ENCODE results near the gene KPNA4. TPM values are rescaled to one million over a fixed set of nuclear protein-coding genes. Genes with fewer than 3 reads are reported as not detected.

KPNA4 gene
- total RNA-seq (10 to 100 TPM; 34.4 to 50.6 (median 43.9) TPM), polyA plus RNA-seq (10 to 100 TPM in 2 of 3 donors, 1 to 10 TPM in 1; 8.3 to 12.6 (median 10.1) TPM)
- long read RNA-seq, donor 1, full-length matches to known transcripts: 7 of 7 reads
- long read RNA-seq, donor 1, partial matches to known transcripts: 0 of 7 reads
- long read RNA-seq, donor 1, other reads (novel, unspliced or antisense): 0 of 7 reads
- long read RNA-seq, donor 2, full-length matches to known transcripts: 10 of 10 reads
- long read RNA-seq, donor 2, partial matches to known transcripts: 0 of 10 reads
- long read RNA-seq, donor 2, other reads (novel, unspliced or antisense): 0 of 10 reads

DNA sequence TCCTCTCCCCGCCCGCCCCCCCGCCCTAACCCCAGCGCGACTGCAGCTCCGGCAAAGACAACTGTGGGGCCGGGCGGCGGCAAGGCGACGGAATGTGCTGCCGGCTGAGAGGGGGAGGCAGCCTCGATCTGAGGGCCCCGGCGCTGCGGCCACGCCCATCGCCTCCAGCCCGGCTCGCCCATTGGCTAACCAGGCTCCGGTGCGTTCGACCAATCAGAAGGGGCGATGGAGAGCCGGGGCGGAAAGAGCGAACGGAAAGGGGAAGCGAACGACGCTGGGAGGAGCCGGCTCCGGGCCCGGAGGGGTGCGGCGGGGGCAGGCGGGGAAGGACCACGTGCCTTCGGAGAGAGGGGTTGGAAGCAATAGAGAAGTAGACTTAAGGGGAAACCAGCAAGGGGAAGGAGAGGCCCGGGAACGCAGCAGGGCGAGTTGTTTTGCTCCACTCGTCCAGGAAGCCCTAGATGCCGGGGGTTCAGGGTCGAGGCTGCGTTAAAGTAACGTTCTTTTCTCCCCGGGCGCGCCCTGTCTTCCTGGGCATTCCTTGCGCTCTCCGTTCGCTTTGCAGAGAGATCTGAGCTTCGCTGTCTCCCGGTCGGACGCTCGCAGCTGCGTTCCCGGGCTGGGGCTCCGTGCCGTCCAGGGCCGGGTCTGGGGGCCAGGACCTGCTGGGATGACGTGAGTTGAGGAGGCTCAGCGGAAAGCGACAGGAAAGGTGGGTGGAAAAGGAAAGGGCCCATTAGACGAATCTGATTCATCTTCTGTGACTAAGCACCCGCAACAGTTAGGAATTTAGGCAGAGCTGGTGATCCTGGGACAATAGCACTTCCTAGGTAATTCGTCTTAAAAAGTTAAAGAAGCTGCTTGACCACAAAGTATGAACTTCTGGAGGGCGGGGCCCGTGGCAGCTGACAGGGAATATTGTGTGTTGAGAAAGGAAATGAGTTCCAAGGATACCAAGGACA, at the start of gene KPNA4:
TSS of gene KPNA4 (minus strand) at position 130 of the 962 bp plus-strand sequence. CDS start 289 bp downstream, outside the sequence.
- Histone ChIP-seq H3K27me3 (replicated peaks in 1 of 7) (no peaks in the 10 kb centered on the region), H3K9me3 (peaks cover 0 to 12% (median 0%) of the 10 kb centered on the region in 8 donors), H3K4me3 (peak within 1 kb of the TSS; percentile 65 to 92 (median 74)), H3K4me1 (peaks cover 18 to 69% (median 50%) of the 10 kb centered on the region in 6 donors), H3K36me3 (peaks cover 0 to 17% (median 2%) of the 10 kb centered on the region in 6 donors), H3K27ac (peak within 1 kb of the TSS; percentile 91 to 99 (median 99))
- WGBS, 5 donors: 0 to 1% (median 0%) methylated on average over 63 to 71 of the region's 71 CpGs
- intact Hi-C loops (cut with DNase I; ENCODE audit: low total_unique reads): loop anchor here (10.0 kb wide), 1 partner anchor 189 kb away; the partner anchor contains the start of gene PPM1L
- peak; percentile 99 for DNase-seq
- TF ChIP-seq, protein P1, sequence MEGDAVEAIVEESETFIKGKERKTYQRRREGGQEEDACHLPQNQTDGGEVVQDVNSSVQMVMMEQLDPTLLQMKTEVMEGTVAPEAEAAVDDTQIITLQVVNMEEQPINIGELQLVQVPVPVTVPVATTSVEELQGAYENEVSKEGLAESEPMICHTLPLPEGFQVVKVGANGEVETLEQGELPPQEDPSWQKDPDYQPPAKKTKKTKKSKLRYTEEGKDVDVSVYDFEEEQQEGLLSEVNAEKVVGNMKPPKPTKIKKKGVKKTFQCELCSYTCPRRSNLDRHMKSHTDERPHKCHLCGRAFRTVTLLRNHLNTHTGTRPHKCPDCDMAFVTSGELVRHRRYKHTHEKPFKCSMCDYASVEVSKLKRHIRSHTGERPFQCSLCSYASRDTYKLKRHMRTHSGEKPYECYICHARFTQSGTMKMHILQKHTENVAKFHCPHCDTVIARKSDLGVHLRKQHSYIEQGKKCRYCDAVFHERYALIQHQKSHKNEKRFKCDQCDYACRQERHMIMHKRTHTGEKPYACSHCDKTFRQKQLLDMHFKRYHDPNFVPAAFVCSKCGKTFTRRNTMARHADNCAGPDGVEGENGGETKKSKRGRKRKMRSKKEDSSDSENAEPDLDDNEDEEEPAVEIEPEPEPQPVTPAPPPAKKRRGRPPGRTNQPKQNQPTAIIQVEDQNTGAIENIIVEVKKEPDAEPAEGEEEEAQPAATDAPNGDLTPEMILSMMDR (IDR thresholded peaks at IDR 0.05 in 8 of 11, conservative IDR thresholded peaks at IDR 0.05 in 3 of 11): no peak
- TF ChIP-seq POLR2AphosphoS5 (IDR thresholded peaks at IDR 0.05) (peak; percentile 96 to 98 (median 98)), POLR2A (IDR thresholded peaks at IDR 0.05) (peak in 2 of 3 donors; percentile 33 to 63)

DNA sequence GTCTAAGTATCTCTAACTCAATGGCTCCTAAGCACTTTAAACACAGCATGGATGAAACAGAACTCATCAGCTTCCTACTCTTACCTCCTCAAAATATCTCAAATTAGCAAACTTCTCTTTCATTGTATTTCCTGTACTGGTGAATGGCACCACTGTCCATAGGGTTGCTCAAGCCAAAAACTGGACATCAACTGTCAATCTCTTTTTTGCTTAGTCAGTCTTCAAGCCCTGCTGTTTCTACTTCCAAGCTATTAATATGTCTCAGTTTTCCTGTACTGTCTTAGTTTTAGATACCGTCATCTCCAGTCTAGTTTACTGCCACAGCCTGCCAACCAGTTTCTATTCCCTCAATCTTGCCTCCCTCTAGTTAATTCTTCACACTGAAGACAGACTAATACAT, 48.3 kb upstream of the KPNA4 start:
- Histone ChIP-seq H3K27ac (no peak overlapping the region), H3K9me3 (no peaks in the 10 kb centered on the region), H3K27me3 (replicated peaks in 1 of 7) (no peaks in the 10 kb centered on the region), H3K4me1 (no peaks in the 10 kb centered on the region), H3K36me3 (no peaks in the 10 kb centered on the region), H3K4me3 (no peak overlapping the region)
- intact Hi-C loops (cut with DNase I; ENCODE audit: low total_unique reads): no loop called here
- no peak for DNase-seq
- TF ChIP-seq POLR2A (IDR thresholded peaks at IDR 0.05) (no peak), POLR2AphosphoS5 (IDR thresholded peaks at IDR 0.05) (no peak)
- TF ChIP-seq, protein P1 (IDR thresholded peaks at IDR 0.05 in 8 of 11, conservative IDR thresholded peaks at IDR 0.05 in 3 of 11): no peak
- WGBS, 5 donors: 90 to 100% (median 92%) methylated on average over 1 of the region's 1 CpG

GRCh38 chr3:160612386-160613075, 47.2 kb upstream of the KPNA4 start:
- 79 to 88% (median 82%) methylated on average over 3 of the region's 3 CpGs for WGBS, 5 donors
- intact Hi-C loops (cut with DNase I; ENCODE audit: low total_unique reads): no loop called here
- no peaks in the 10 kb centered on the region for H3K9me3 ChIP-seq
- H3K4me1 ChIP-seq: no peaks in the 10 kb centered on the region
- H3K27me3 ChIP-seq (replicated peaks in 1 of 7): no peaks in the 10 kb centered on the region
- DNase-seq: no peak
- no peak for TF ChIP-seq POLR2AphosphoS5 (IDR thresholded peaks at IDR 0.05)
- TF ChIP-seq, protein P1 (IDR thresholded peaks at IDR 0.05 in 8 of 11, conservative IDR thresholded peaks at IDR 0.05 in 3 of 11): no peak
- no peak for TF ChIP-seq POLR2A (IDR thresholded peaks at IDR 0.05)
- no peak overlapping the region for H3K4me3 ChIP-seq
- H3K36me3 ChIP-seq: no peaks in the 10 kb centered on the region
- no peak overlapping the region for H3K27ac ChIP-seq

All from spleen (tissue), 13 donors.